CD4-positive, CD25-positive, alpha-beta regulatory T cell (primary cell): Measurements from ENCODE around the gene DDIAS. TPM values are rescaled to one million over a fixed set of nuclear protein-coding genes. Genes with fewer than 3 reads are reported as not detected.
"Not testable (repeated sequence)": the region's sequence is repeated elsewhere in the genome, so short reads cannot be mapped to it uniquely, and the experiment has no call there.

Experiments used
- ATAC-seq, 2 donors: fragments of 150-1000 bp; cut with Tn5 transposase; one replicate each; pipeline ENCODE4 v1.10.0; 2021; ENCODE audit warnings: low read depth in 2 of 2, moderate number of reproducible peaks in 2 of 2, moderate library complexity in 1 of 2
- DNase-seq, 3 donors: peaks; one replicate each; pipeline versions ENCODE4 v3.0.0 to v3.0.0-alpha.2; 2012 to 2022; ENCODE audit warnings: mixed read lengths in 1 of 3
- H3K27ac ChIP-seq: one replicate; pipeline ENCODE4 v1.7.0; 2013; ENCODE audit warnings: mild to moderate bottlenecking, low read length; ENCODE audit not compliant: insufficient read depth, poor library complexity, severe bottlenecking
- H3K27me3 ChIP-seq: one replicate; pipeline ENCODE4 v1.7.0; 2013; ENCODE audit warnings: low read length; ENCODE audit not compliant: control insufficient read depth, insufficient read depth
- H3K36me3 ChIP-seq: one replicate; pipeline ENCODE4 v1.7.0; 2013; ENCODE audit warnings: mild to moderate bottlenecking, low read length, moderate library complexity; ENCODE audit not compliant: control insufficient read depth, insufficient read depth
- H3K4me1 ChIP-seq: 2 replicates; pipeline ENCODE4 v1.7.0; 2013; ENCODE audit warnings: mild to moderate bottlenecking, low read length; ENCODE audit not compliant: insufficient read depth, control insufficient read depth, poor library complexity, severe bottlenecking
- H3K4me3 ChIP-seq: one replicate; pipeline ENCODE4 v1.7.0; 2013; ENCODE audit warnings: low read depth, mild to moderate bottlenecking, low read length, moderate library complexity
- H3K9me3 ChIP-seq, 2 experiments: 1 replicate in 1 of 2; 2 replicates in 1 of 2; pipeline ENCODE4 v1.7.0; 2013; ENCODE audit warnings: low read length in 2 of 2, mild to moderate bottlenecking in 1 of 2, moderate library complexity in 1 of 2; ENCODE audit not compliant: control insufficient read depth in 2 of 2
- H3K27ac Mint-ChIP-seq, 3 donors: one replicate each; pipeline ENCODE4 v1.8.0; 2020 to 2022; ENCODE audit warnings: mild to moderate bottlenecking in 3 of 3, mixed read lengths in 3 of 3, moderate library complexity in 2 of 3
- H3K27me3 Mint-ChIP-seq: one replicate; pipeline ENCODE4 v1.8.0; 2022; ENCODE audit warnings: mild to moderate bottlenecking, mixed read lengths
- H3K36me3 Mint-ChIP-seq: one replicate; pipeline ENCODE4 v1.8.0; 2020; ENCODE audit warnings: mixed read lengths
- H3K4me1 Mint-ChIP-seq, 4 donors: one replicate each; pipeline ENCODE4 v1.8.0; 2020 to 2022; ENCODE audit warnings: mixed read lengths in 4 of 4, mild to moderate bottlenecking in 1 of 4
- H3K4me3 Mint-ChIP-seq, 4 donors: one replicate each; pipeline ENCODE4 v1.8.0; 2020 to 2022; ENCODE audit warnings: mild to moderate bottlenecking in 4 of 4, mixed read lengths in 4 of 4, moderate library complexity in 3 of 4
- H3K9me3 Mint-ChIP-seq, 7 donors: one replicate each; pipeline ENCODE4 v1.8.0; 2020 to 2022; ENCODE audit warnings: mixed read lengths in 7 of 7, mild to moderate bottlenecking in 3 of 7, moderate library complexity in 2 of 7
- polyA plus RNA-seq, 4 donors: library from polyadenylated mRNA; unstranded; fragments of 300-500 nt; fragmentation: Illumina TruSeq; gene quantifications; one replicate each; pipeline ENCODE4 v1.2.3, GENCODE V29; 2021
- total RNA-seq: library from RNA; stranded (reverse); gene quantifications from one replicate; pipeline ENCODE4 v1.2.3, GENCODE V29; 2022

The DDIAS gene
- total and polyA plus RNA-seq, 5 donors from 2014 or later: 0.86 to 2.8 (median 1.5) TPM

- Mint-ChIP-seq H3K9me3 (peaks cover 0 to 11% (median 1%) of the 10 kb centered on the region in 7 donors), H3K4me3 (peak overlapping the region; percentile 52 to 88 (median 74)), H3K27ac (peak overlapping the region; percentile 90 to 96 (median 96)), H3K36me3 (peaks cover 2% of the 10 kb centered on the region), H3K4me1 (peaks cover 22 to 85% (median 57%) of the 10 kb centered on the region in 4 donors), H3K27me3 (no peaks in the 10 kb centered on the region)
- H3K4me3 ChIP-seq: peak overlapping the region; percentile 85
- DNase-seq (no peak), ATAC-seq (no peak)
- peaks cover 61% of the 10 kb centered on the region for H3K4me1 ChIP-seq
- peak overlapping the region; percentile 81 for H3K27ac ChIP-seq
- H3K36me3 ChIP-seq: no peaks in the 10 kb centered on the region
- no peaks in the 10 kb centered on the region for H3K27me3 ChIP-seq
- peaks cover 0 to 3% of the 10 kb centered on the region in 2 experiments for H3K9me3 ChIP-seq
These were observed 59.2 kb downstream of the DDIAS start for GRCh38 chr11:82960779-82961143.

- not testable (repeated sequence) for H3K4me3 Mint-ChIP-seq, H3K36me3 ChIP-seq
- H3K4me1 ChIP-seq: peaks cover 48% of the 10 kb centered on the region
These were observed 60.5 kb downstream of the DDIAS start for GRCh38 chr11:82962021-82962420.

GRCh38 chr11:82967381-82967780 lies 65.8 kb downstream of the DDIAS start:
- Histone ChIP-seq H3K36me3 (no peaks in the 10 kb centered on the region), H3K4me1 (peaks cover 2% of the 10 kb centered on the region), H3K27ac (no peak overlapping the region), H3K27me3 (no peaks in the 10 kb centered on the region), H3K9me3 (no peaks in the 10 kb centered on the region), H3K4me3 (no peak overlapping the region)
- Mint-ChIP-seq H3K27ac (no peak overlapping the region), H3K4me3 (no peak overlapping the region), H3K36me3 (no peaks in the 10 kb centered on the region), H3K4me1 (peaks cover 28 to 59% (median 34%) of the 10 kb centered on the region in 4 donors), H3K27me3 (peaks cover 5% of the 10 kb centered on the region), H3K9me3 (peaks cover 0 to 1% (median 0%) of the 10 kb centered on the region in 7 donors)
- ATAC-seq (no peak), DNase-seq (no peak)

More at GRCh38 chr11:82962021-82962420, 60.5 kb downstream of the DDIAS start:
- not testable (repeated sequence) for H3K27ac ChIP-seq, H3K27me3 Mint-ChIP-seq, H3K9me3 ChIP-seq, H3K27me3 ChIP-seq, DNase-seq, H3K36me3 Mint-ChIP-seq, ATAC-seq, H3K9me3 Mint-ChIP-seq, H3K4me3 ChIP-seq
- Mint-ChIP-seq H3K4me1 (peaks cover 17 to 75% (median 51%) of the 10 kb centered on the region in 4 donors), H3K27ac (peak overlapping the region in 1 of 3 donors; percentile 25)

- no peaks in the 10 kb centered on the region for H3K36me3 ChIP-seq
- ATAC-seq (no peak), DNase-seq (no peak)
- Mint-ChIP-seq H3K27me3 (peaks cover 5% of the 10 kb centered on the region), H3K36me3 (no peaks in the 10 kb centered on the region), H3K4me1 (peaks cover 16 to 41% (median 26%) of the 10 kb centered on the region in 4 donors), H3K9me3 (no peaks in the 10 kb centered on the region), H3K27ac (peak overlapping the region in 1 of 3 donors; percentile 29), H3K4me3 (peak overlapping the region in 1 of 4 donors; percentile 15)
- no peak overlapping the region for H3K4me3 ChIP-seq
- H3K9me3 ChIP-seq: no peaks in the 10 kb centered on the region
- no peaks in the 10 kb centered on the region for H3K4me1 ChIP-seq
- H3K27me3 ChIP-seq: no peaks in the 10 kb centered on the region
- H3K27ac ChIP-seq: no peak overlapping the region
These were observed 68.3 kb downstream of the DDIAS start for GRCh38 chr11:82969811-82970210.

- H3K27ac Mint-ChIP-seq, H3K9me3 Mint-ChIP-seq, H3K4me3 ChIP-seq, ATAC-seq, H3K4me3 Mint-ChIP-seq, DNase-seq, H3K27me3 Mint-ChIP-seq, H3K9me3 ChIP-seq, H3K36me3 Mint-ChIP-seq, H3K27ac ChIP-seq, H3K4me1 ChIP-seq, H3K36me3 ChIP-seq, H3K27me3 ChIP-seq: not testable (repeated sequence)
- H3K4me1 Mint-ChIP-seq: peaks cover 12 to 33% (median 23%) of the 10 kb centered on the region in 4 donors
These were observed 69.1 kb downstream of the DDIAS start for GRCh38 chr11:82970507-82971083.

GRCh38 chr11:82971519-82971946 lies 70.0 kb downstream of the DDIAS start:
- not testable (repeated sequence) for H3K27ac ChIP-seq, H3K4me1 ChIP-seq, H3K36me3 Mint-ChIP-seq, H3K27me3 ChIP-seq, H3K9me3 ChIP-seq, H3K36me3 ChIP-seq, H3K9me3 Mint-ChIP-seq, H3K27me3 Mint-ChIP-seq
- Mint-ChIP-seq H3K4me1 (peaks cover 14 to 32% (median 25%) of the 10 kb centered on the region in 4 donors), H3K27ac (peak overlapping the region in 2 of 3 donors; percentile 9 to 52), H3K4me3 (peak overlapping the region; percentile 83 to 95 (median 86))
- ATAC-seq (peak; percentile 39 to 43), DNase-seq (peak in 2 of 3 donors; percentile 37 to 46)
- peak overlapping the region; percentile 81 for H3K4me3 ChIP-seq

GRCh38 chr11:82972103-82972502 lies 70.6 kb downstream of the DDIAS start:
- H3K27ac ChIP-seq: no peak overlapping the region
- DNase-seq (no peak), ATAC-seq (no peak)
- Mint-ChIP-seq H3K9me3 (no peaks in the 10 kb centered on the region), H3K27ac (peak overlapping the region in 1 of 3 donors; percentile 52), H3K4me3 (peak overlapping the region; percentile 83 to 95 (median 86)), H3K4me1 (peaks cover 14 to 32% (median 26%) of the 10 kb centered on the region in 4 donors), H3K27me3 (peaks cover 5% of the 10 kb centered on the region), H3K36me3 (peaks cover 4% of the 10 kb centered on the region)
- H3K4me3 ChIP-seq: peak overlapping the region; percentile 81
- H3K9me3 ChIP-seq: no peaks in the 10 kb centered on the region
- H3K36me3 ChIP-seq: no peaks in the 10 kb centered on the region
- H3K27me3 ChIP-seq: no peaks in the 10 kb centered on the region
- no peaks in the 10 kb centered on the region for H3K4me1 ChIP-seq

GRCh38 chr11:82974135-82974534 lies 72.6 kb downstream of the DDIAS start:
- no peak for ATAC-seq
- DNase-seq: no peak
- Mint-ChIP-seq H3K36me3 (peaks cover 4% of the 10 kb centered on the region), H3K27me3 (no peaks in the 10 kb centered on the region), H3K9me3 (peaks cover 0 to 1% (median 0%) of the 10 kb centered on the region in 7 donors), H3K4me3 (no peak overlapping the region), H3K4me1 (peaks cover 25 to 40% (median 30%) of the 10 kb centered on the region in 4 donors), H3K27ac (no peak overlapping the region)
- Histone ChIP-seq H3K27ac (no peak overlapping the region), H3K36me3 (no peaks in the 10 kb centered on the region), H3K4me1 (no peaks in the 10 kb centered on the region), H3K9me3 (no peaks in the 10 kb centered on the region), H3K4me3 (no peak overlapping the region), H3K27me3 (no peaks in the 10 kb centered on the region)
